Choroid plexus epithelial cell (primary cell): Measurements from ENCODE around the gene FAH.

Source experiments
- DNase-seq: peaks from one replicate; pipeline ENCODE4 v3.0.0-alpha.2; 2010; ENCODE audit warnings: low read depth
- H3K4me3 ChIP-seq: 2 replicates; pipeline ENCODE4 v1.5.1; 2011; ENCODE audit warnings: low read depth, mild to moderate bottlenecking, control low read depth, low read length, moderate library complexity
- CTCF ChIP-seq: conservative IDR thresholded peaks from 2 replicates; pipeline ENCODE4 v1.5.1; 2011; ENCODE audit warnings: low read depth, mild to moderate bottlenecking, control low read depth, inconsistent platforms, low read length, moderate library complexity

FAH gene

GRCh38 chr15:80176443-80176842 lies 23.6 kb downstream of the FAH start:
- no peak overlapping the region for H3K4me3 ChIP-seq
- no peak for TF ChIP-seq CTCF
- DNase-seq, result no peak

GRCh38 chr15:80177156-80177555 lies 24.4 kb downstream of the FAH start:
- TF ChIP-seq CTCF, result no peak
- DNase-seq, result no peak
- H3K4me3 ChIP-seq, result no peak overlapping the region

- no peak for TF ChIP-seq CTCF
- no peak overlapping the region for H3K4me3 ChIP-seq
- DNase-seq, result peak; percentile 92
These were observed 26.4 kb downstream of the FAH start for GRCh38 chr15:80179025-80179759.

- no peak overlapping the region for H3K4me3 ChIP-seq
- no peak for DNase-seq
- no peak for TF ChIP-seq CTCF
These were observed 27.1 kb downstream of the FAH start for GRCh38 chr15:80179935-80180334.

DNA sequence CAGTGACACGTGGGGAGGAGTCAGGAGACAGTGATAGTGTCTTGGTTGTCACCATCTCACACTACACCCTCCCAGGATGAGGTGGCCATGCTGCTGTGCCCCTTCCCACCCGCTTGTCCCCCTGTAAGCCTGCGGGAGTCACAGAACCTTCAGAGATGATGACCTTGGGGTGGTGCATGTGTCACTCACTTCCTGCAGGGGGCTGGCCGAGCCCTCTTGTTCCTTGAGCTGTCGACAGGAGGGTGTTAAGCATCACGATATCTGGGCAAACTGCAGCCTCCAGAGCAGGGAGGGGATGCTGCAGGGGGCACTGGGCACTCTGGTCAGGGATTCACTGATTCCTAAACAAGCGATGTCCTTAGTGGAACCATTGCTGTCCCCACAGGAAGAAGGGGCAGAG lies 27.7 kb downstream of the FAH start:
- no peak overlapping the region for H3K4me3 ChIP-seq
- no peak for TF ChIP-seq CTCF
- DNase-seq, result no peak

DNA sequence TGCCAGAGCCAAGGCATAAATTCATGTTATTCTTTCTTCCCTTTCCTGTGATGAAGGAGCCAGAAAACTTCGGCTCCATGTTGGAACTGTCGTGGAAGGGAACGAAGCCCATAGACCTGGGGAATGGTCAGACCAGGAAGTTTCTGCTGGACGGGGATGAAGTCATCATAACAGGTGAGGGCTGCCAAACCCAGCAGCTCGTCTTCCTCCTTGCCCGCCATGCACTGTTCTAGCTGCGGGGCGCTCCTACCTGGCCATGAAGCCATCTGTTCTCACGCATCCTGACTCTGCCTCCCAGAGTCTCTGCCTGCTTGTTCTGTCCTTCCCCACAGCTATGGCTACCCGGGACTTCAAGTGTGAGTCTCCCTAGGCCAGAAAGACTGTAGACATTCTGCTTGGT lies 28.2 kb downstream of the FAH start:
- DNase-seq, result no peak
- no peak for TF ChIP-seq CTCF
- H3K4me3 ChIP-seq, result no peak overlapping the region

DNA sequence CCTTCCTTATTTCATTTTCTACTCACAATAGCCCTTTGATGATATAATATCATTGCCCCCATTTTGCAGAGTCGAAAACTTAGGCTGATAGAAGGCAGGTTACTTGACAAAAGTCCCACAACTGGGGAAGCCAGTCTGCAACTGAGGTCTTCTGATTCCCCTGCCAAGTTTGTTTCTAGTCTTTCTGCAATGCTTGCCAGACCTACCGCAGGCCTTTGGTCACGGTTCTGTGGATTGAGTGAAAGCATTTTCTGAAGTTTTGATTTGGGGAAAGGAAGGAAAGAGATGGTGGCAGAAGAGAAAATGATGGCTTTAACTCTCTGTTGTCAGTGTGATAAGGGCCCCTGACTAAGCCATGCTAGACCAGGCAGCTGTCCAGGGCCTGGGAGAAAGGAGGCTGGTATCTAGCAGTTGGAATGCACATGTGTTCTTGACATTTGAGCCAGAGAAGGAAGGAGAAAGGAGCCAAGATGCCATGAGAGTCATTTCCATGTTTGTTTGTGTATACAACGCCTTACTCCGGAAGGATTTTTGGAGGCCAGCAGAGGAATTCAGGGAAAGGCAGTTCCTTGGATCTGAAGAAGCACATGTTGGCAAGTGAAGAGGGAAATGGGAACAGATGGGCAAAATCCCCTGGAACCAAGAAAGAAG lies 29.9 kb downstream of the FAH start:
- H3K4me3 ChIP-seq, result no peak overlapping the region
- no peak for TF ChIP-seq CTCF
- peak; percentile 65 for DNase-seq
